Suprapubic skin (tissue), 4 donors: Measurements from ENCODE around the gene HPDL. TPM values are rescaled to one million over a fixed set of nuclear protein-coding genes. Genes with fewer than 3 reads are reported as not detected.

ENCODE experiments used
- DNase-seq, 2 donors: peaks; one replicate each; pipeline ENCODE4 v3.0.0-alpha.2; 2019; ENCODE audit warnings: low spot score in 2 of 2
- H3K27ac ChIP-seq: fragments of 200-600 bp; sonication (generic); one replicate; pipeline ENCODE4 v1.5.1; 2019
- H3K27me3 ChIP-seq: fragments of 200-600 bp; sonication (generic); one replicate; pipeline ENCODE4 v1.5.1; 2019
- H3K36me3 ChIP-seq: fragments of 200-600 bp; sonication (generic); one replicate; pipeline ENCODE4 v1.5.1; 2019
- H3K4me1 ChIP-seq: fragments of 200-600 bp; sonication (generic); one replicate; pipeline ENCODE4 v1.5.1; 2019
- H3K4me3 ChIP-seq: fragments of 200-600 bp; sonication (generic); one replicate; pipeline ENCODE4 v1.5.1; 2019; ENCODE audit warnings: mild to moderate bottlenecking
- H3K9me3 ChIP-seq: fragments of 200-600 bp; sonication (generic); one replicate; pipeline ENCODE4 v1.5.1; 2019
- CTCF ChIP-seq, 2 donors: fragments of 200-600 bp in 1 of 2; fragments of 450-650 bp in 1 of 2; sonication (generic) in 1 of 2; IDR thresholded peaks; one replicate each; pipeline ENCODE4 v1.5.1; 2016 to 2019; ENCODE audit warnings: antibody characterized with exemption in 2 of 2, mild to moderate bottlenecking in 1 of 2, moderate library complexity in 1 of 2
- EP300 ChIP-seq: sonication (generic); formaldehyde crosslinking; IDR thresholded peaks from one replicate; pipeline ENCODE4 v1.6.1; 2017; ENCODE audit warnings: antibody characterized with exemption
- POLR2A ChIP-seq, 2 donors: fragments of 450-650 bp; IDR thresholded peaks; one replicate each; pipeline ENCODE4 v1.6.1; 2017; ENCODE audit warnings: antibody characterized with exemption in 2 of 2, mild to moderate bottlenecking in 2 of 2, moderate library complexity in 2 of 2
- POLR2AphosphoS5 ChIP-seq, 3 donors: sonication (generic); formaldehyde crosslinking; IDR thresholded peaks; one replicate each; pipeline ENCODE4 v1.6.1; 2017; ENCODE audit warnings: antibody characterized with exemption in 3 of 3
- WGBS: methylation state at CpG from one replicate; pipeline ENCODE4 v1.1.5; 2018; 5-methylcytosine and 5-hydroxymethylcytosine counted together
- total RNA-seq, 4 donors: library from RNA; depleted of rRNA; stranded (reverse); fragments of >200 nt; gene quantifications; one replicate each; pipeline ENCODE4 v1.1.0, GENCODE V29; 2016

The HPDL gene
- total RNA-seq, 4 donors from 2014 or later, result 1.1 to 3.3 (median 2.7) TPM; not detected in 1

GRCh38 chr1:45325851-45326506 lies 716 bp upstream of the HPDL start:
- DNase-seq, result peak in 1 of 2 donors; percentile 26
- H3K27ac ChIP-seq, result no peak overlapping the region
- 49% methylated on average over 6 of the region's 6 CpGs for WGBS
- no peak for TF ChIP-seq EP300
- TF ChIP-seq CTCF (IDR thresholded peaks at IDR 0.05), result no peak
- TF ChIP-seq POLR2AphosphoS5 (IDR thresholded peaks at IDR 0.05), result no peak
- TF ChIP-seq POLR2A (IDR thresholded peaks at IDR 0.05), result no peak
- H3K4me1 ChIP-seq, result peaks cover 16% of the 10 kb centered on the region
- peaks cover 15% of the 10 kb centered on the region for H3K36me3 ChIP-seq
- H3K4me3 ChIP-seq, result peak overlapping the region; percentile 54
- no peaks in the 10 kb centered on the region for H3K27me3 ChIP-seq
- no peaks in the 10 kb centered on the region for H3K9me3 ChIP-seq

- H3K27ac ChIP-seq, result no peak overlapping the region
- WGBS, result 63% methylated on average over 2 of the region's 19 CpGs
- H3K4me1 ChIP-seq, result peaks cover 16% of the 10 kb centered on the region
- TF ChIP-seq CTCF (IDR thresholded peaks at IDR 0.05) (no peak), EP300 (no peak), POLR2A (IDR thresholded peaks at IDR 0.05) (no peak), POLR2AphosphoS5 (IDR thresholded peaks at IDR 0.05) (no peak)
- H3K9me3 ChIP-seq, result no peaks in the 10 kb centered on the region
- no peaks in the 10 kb centered on the region for H3K27me3 ChIP-seq
- peak in 1 of 2 donors; percentile 53 for DNase-seq
- peak overlapping the region; percentile 54 for H3K4me3 ChIP-seq
- peaks cover 34% of the 10 kb centered on the region for H3K36me3 ChIP-seq
Observed at GRCh38 chr1:45327644-45328515, 1.2 kb downstream of the HPDL start.

- 76% methylated on average over 5 of the region's 5 CpGs for WGBS
- no peak for DNase-seq
Observed at GRCh38 chr1:45328680-45329079, 2.0 kb downstream of the HPDL start.

GRCh38 chr1:45329445-45329844 lies 2.8 kb downstream of the HPDL start:
- WGBS, result 63% methylated on average over 1 of the region's 4 CpGs
- no peaks in the 10 kb centered on the region for H3K27me3 ChIP-seq
- no peak for DNase-seq
- H3K4me1 ChIP-seq, result peaks cover 16% of the 10 kb centered on the region
- H3K36me3 ChIP-seq, result peaks cover 45% of the 10 kb centered on the region
- no peak overlapping the region for H3K4me3 ChIP-seq
- H3K27ac ChIP-seq, result no peak overlapping the region
- no peaks in the 10 kb centered on the region for H3K9me3 ChIP-seq
- TF ChIP-seq EP300 (no peak), CTCF (IDR thresholded peaks at IDR 0.05) (no peak), POLR2AphosphoS5 (IDR thresholded peaks at IDR 0.05) (no peak), POLR2A (IDR thresholded peaks at IDR 0.05) (no peak)

More at GRCh38 chr1:45328680-45329079, 2.0 kb downstream of the HPDL start:
- Histone ChIP-seq H3K4me3 (no peak overlapping the region), H3K4me1 (peaks cover 16% of the 10 kb centered on the region), H3K9me3 (no peaks in the 10 kb centered on the region), H3K27ac (no peak overlapping the region), H3K36me3 (peaks cover 42% of the 10 kb centered on the region), H3K27me3 (no peaks in the 10 kb centered on the region)
- TF ChIP-seq POLR2A (IDR thresholded peaks at IDR 0.05) (no peak), EP300 (no peak), POLR2AphosphoS5 (IDR thresholded peaks at IDR 0.05) (no peak), CTCF (IDR thresholded peaks at IDR 0.05) (no peak)
